ENCODE data around the gene CFAP410.

- no peak for TF ChIP-seq EGR1 (IDR thresholded peaks at IDR 0.05)
- TF ChIP-seq YY1 (IDR thresholded peaks at IDR 0.05; ENCODE audit: low read depth): no peak
- TF ChIP-seq EP300 (IDR thresholded peaks at IDR 0.05; ENCODE audit: borderline replicate concordance): no peak
- no peak for TF ChIP-seq ZBTB7A (IDR thresholded peaks at IDR 0.05; ENCODE audit: low read depth)
- no peak for TF ChIP-seq RAD21 (IDR thresholded peaks at IDR 0.05; ENCODE audit: low read depth)
Measured at GRCh38 chr21:44324854-44325107, 14.4 kb downstream of the CFAP410 start.
